GM19372 (cell line): ENCODE data around the gene COL20A1.
"Not testable (repeated sequence)": the region's sequence is repeated elsewhere in the genome, so short reads cannot be mapped to it uniquely, and the experiment has no call there.

Experiments
- ATAC-seq: cut with Tn5 transposase; IDR thresholded peaks from one replicate; pipeline ENCODE4 v1.9.1; 2021; ENCODE audit warnings: mild to moderate bottlenecking, low read depth, moderate library complexity; ENCODE audit not compliant: unreplicated experiment

COL20A1 gene

DNA sequence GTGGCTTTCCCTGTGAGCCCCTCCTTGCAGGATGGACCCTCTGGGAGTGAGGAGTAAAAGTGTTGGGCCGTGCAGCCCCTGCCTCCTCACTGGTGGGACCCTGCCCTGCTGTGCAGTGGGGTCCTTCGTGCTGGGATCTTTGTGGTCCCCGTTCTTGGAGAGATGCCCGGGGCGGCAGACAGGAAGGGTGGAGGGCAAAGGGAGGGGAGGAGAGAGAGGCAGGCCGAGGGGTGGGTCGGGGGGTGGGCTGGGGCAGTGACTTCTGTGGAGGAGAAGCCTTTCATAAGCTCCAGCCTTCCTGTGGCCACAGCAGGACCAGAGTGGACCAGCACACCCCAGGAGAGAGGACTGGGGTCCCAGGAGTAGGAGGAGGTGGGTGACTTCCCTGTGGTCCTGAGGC lies at the start of gene COL20A1:
COL20A1 (plus strand) TSS at position 283 of the 400 bp plus-strand sequence. CDS start 1,922 bp downstream, outside the sequence.
- ATAC-seq, result no peak

- no peak for ATAC-seq
Observed at GRCh38 chr20:63243604-63244247, 49.3 kb upstream of the COL20A1 start.

DNA sequence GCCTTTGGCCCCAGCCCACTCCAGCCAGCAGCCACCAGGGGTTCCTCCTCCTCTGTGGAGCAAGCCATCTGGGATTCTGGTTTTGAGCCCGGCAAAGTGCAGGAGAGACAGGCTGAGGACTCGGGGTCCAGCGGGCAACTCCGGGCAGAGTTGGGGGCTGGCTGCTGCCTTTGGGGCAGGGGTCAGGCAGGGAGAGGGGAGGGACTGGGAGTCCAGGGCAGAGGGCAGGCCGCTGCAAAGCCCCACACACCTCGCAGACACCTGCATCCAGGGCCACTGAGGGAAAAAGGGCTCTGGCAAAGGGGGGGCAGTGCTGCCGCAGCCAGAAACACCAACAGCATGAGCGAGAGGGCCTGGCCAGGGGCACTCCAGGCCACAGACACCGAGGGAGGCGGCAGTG lies 48.5 kb upstream of the COL20A1 start:
- ATAC-seq, result no peak

DNA sequence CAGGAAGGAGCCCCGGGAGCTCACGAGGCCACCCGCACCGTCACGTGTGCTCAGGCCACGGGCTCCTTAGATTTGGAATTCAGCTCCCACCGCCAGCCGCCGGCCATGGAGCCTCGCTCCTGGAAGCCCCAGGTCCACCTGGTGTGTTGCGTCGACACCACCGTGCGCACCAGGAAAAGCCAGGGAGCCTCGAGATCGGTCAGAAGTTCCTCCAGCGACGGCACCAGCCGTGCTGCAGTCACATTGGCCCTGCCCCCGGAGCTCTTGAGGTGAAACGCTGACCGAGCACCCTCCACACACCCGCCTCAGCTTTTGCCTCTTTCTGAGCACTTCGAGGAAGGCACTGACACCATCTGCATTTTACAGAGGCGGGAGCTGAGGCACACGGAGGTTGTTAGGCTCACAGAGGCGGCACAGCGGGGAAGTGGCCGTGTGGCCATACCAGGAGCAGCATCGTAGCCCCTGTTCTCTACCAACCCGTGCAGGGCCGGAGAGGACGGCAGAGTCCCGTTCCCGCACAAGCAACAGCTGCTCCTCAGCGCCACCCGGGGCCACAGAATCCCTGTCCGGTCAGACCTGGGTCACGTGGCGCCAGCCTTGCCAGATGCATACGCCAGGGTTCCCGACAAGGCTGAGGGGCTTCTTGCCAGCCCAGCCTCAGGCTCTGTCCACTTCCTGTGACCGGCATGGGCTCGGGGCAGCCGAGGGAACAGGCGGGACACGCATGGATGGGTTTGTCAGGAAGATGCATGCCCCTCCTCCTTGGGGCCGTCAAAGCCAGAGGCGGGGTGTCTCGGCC lies 46.3 kb upstream of the COL20A1 start:
- no peak for ATAC-seq

DNA sequence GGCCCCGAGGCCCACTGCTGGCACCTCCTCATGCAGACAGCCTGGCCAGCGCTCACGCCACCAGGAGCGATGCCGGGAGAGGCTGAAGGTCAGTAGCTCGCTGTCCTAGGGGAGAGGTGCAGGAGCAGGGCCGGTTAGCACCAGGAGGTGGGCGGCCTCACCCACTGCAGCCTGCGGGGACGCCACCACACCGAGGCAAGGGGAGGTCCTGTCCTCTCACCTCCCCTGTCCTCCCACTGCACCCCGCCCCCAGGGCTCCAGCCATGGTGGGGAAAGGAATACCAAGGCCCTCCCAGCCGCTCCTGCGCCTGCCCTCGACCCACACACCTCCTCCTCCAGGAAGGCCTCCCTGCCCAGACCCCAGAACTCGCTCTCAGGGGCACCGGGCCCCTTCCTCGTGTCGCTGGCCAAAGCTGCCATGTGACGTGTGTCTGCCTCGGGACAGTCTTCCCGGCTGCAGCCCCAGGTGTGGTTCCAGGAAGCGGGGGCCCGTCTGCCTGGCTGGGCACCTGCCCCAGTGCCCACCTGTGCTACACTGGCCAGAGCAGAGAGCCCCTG lies 45.2 kb upstream of the COL20A1 start:
- ATAC-seq, result no peak

- ATAC-seq, result no peak
Observed at GRCh38 chr20:63248835-63249591, 44.0 kb upstream of the COL20A1 start.

DNA sequence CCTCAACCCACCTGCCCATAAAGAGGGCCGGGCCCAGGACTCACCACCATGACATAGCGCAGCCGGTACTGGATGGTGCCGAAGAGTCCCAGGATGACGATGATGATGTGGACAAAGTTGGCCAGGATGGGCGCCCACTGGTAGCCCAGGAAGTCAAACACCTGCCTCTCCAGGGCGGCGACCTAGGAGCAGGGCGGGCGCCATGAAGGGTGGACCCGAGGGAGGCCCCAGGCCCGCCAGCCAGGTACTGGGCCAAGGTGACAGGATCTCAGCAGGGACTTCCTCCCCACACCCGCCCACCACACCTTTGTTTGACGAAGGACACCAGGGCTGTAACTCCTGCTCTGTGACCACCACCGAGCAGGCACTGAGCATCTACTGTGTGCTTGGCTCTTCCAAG lies 43.1 kb upstream of the COL20A1 start:
- ATAC-seq, result no peak

DNA sequence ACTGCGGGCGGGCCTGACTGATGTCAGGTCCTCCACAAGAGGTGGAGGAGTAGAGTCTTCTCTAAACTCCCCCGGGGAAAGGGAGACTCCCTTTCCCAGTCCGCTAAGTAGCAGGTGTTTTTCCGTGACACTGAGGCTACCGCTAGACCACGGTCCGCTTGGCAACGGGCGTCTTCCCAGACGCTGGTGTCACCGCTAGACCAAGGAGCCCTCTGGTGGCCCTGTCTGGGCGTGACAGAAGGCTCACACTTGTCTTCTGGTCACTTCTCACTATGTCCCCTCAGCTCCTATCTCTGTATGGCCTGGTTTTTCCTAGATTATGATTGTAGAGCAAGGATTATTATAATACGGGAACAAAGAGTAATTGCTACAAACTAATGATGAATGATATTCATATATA lies 41.6 kb upstream of the COL20A1 start:
- ATAC-seq, result not testable (repeated sequence)

- ATAC-seq, result no peak
Observed at GRCh38 chr20:63252284-63252711, 40.7 kb upstream of the COL20A1 start.

- no peak for ATAC-seq
Observed at GRCh38 chr20:63253065-63253437, 39.9 kb upstream of the COL20A1 start.

- no peak for ATAC-seq
Observed at GRCh38 chr20:63253438-63254231, 39.4 kb upstream of the COL20A1 start.

DNA sequence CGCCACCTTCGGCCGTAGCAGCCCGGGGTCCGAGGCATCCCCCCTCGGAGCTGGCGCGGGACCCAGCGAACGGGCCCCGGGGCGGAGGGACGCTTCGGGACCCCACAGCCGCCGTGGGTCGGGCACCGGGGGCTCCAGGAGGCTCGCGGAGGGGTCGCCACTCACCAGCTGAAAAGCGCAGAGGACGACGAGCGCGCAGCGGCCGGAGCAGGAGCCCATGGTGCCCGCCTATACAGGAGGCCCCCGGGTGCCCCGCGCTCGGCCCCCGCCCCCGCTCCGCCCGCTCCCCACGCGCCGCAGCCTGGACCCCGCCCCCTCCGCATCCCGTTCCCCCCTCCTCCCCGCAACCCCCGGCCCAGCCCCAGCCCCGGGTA lies 38.8 kb upstream of the COL20A1 start, which contains the start of gene NKAIN4:
NKAIN4 (minus strand) TSS at position 232 of the 374 bp plus-strand sequence; CDS start at position 219, 13 bp downstream.
- ATAC-seq, result no peak

DNA sequence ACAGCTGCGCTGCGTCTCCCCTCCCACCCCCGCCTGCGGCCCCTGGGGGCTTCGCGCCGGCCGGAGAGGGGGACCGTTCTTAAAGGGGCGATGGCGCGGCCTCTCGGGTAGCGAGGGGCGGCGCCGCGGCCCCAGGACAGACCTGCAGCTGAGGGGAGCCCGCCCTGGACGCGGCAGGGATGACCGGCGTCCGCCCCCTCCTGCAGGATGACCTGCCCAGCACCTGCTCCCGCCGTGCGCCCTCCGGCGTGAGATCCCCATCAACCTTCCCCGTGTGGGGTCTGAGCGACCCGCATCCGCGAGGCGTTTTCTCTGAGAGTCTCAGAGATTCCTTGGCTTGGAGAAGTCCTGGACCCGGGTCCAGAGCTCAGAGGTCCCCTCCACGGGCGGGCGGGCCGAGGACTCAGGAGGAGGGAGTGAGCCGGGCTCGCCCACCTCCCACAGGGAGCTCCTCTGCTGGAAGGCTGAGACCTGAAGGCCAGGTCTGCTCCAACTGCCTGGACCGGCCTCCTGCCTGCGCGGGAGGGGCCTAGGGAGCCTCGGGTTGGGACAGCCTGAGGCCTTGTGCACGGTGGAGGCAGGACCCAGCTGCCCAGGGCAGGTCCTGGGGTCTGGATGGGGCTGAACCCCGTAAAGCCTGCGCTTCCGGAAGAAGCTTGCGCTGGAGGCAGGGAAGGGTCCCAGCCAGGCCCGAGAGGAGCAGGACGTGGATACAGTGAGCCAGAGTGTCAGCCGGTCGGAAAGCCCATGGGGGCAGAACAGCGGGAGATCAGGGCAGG lies 38.2 kb upstream of the COL20A1 start:
- no peak for ATAC-seq

DNA sequence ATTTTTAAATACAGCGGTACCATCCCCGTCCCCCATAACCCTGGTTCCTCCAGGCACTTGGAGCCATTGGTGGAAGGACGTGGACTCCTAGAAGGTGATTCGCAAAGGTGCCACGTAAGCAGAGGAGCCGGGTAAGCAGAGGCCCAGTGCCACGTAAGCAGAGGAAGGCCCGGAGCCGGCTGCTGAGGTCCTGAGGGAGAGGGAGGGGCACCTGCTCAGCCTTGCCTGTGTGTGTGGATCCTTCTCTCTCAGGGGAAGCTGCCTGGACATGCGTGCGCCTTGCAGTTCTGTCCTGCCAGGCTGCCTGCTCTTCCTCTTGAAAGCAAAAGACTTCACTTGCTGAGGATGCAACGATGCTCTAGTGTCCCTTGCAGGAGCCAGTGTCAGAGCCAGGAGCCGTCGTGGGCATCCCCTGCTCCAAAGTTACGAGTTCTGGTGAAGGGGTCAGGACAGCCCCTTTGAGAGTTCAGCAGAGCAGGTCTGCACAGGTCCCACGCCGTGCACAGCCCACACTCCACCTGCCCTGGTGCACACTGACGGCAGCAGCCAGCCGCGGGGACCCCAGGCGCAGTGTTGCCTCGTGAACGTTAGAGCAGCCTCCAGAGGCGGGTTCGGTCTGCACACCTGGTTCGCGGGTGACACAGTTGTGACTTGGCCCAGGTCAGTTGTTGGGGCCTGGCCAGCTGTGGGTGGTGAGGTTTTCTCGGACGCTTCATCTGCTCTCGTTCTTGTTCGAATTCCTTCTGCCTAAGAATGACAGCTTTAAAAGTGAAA lies 36.9 kb upstream of the COL20A1 start:
- no peak for ATAC-seq

DNA sequence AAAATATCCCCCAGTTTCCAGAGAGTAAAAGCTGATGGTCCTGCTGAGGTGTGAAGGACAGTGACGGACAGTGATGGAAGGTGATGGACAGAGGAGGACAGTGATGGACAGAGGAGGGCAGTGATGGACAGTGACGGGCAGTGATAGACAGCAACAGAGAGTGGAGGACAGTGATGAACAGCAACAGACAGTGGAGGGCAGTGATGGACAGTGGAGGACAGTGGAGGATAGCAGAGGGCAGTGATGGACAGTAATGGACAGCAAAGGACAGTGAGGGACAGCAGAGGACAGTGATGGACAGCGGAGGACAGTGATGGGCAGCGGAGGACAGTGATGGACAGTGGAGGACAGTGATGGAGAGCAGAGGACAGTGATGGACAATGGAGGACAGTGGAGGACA lies 36.0 kb upstream of the COL20A1 start:
- ATAC-seq, result no peak

GRCh38 chr20:63257629-63258028 lies 35.4 kb upstream of the COL20A1 start:
- no peak for ATAC-seq

GRCh38 chr20:63258781-63259180 lies 34.2 kb upstream of the COL20A1 start:
- ATAC-seq, result no peak

DNA sequence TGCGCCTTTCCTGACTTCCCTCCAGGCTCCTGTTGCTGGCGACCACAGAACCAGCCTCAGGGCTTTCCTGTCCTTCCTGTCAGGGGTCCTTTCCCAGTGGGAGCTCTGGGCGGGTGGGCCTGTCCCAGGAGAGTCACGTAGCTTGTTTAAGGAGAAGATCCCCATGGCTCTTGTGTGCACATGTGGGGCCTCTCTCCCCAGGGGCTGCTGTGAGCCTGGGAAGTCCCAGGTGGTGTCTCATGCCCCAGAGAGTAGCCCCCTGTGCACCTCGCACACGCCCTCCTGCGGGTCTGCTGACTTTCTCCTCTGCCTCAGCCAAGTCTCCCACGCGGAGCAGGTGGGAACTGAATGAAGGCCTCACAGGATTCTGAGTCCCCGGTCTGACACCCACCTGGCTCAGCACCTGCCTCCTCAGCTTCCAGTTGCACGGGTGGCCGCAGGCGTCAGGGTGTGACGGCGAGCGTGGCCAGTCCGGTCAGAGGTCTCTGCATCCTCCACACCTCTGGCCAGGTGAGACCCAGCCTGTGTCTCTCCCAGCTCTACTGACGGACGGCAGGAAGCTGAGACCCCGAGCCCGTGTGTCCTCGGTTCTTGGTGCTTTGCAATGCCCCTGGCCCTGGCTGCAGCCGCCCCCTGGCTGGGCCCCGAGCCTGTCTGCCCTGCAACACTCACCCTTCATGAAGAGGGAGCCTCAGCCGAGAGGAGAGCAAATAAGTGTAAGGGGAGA lies 33.1 kb upstream of the COL20A1 start:
- no peak for ATAC-seq
